Measurements from ENCODE around the gene CXXC5.
A peak's percentile ranks its signal among the peaks of the same experiment; 100 is the strongest.

CXXC5 gene

GRCh38 chr5:139634028-139634325 lies 14.2 kb upstream of the CXXC5 start:
- no peak overlapping the region for H3K4me2 ChIP-seq (ENCODE audit: insufficient read depth, low read length)
- H3K9ac ChIP-seq (ENCODE audit: low read depth, low read length): 0 out of 2 replicates have a peak overlapping the region, but pooled peaks have one; percentile 3
- ATAC-seq (ENCODE audit: insufficient read depth, low read depth) (no peak), DNase-seq (no peak)
- H3K36me3 ChIP-seq (ENCODE audit: insufficient read depth, low read length): peaks cover 12% of the 10 kb centered on the region
- H4K20me1 ChIP-seq (ENCODE audit: insufficient read depth, low read length): peaks cover 7% of the 10 kb centered on the region
- H3K27me3 ChIP-seq (ENCODE audit: insufficient read depth, low read length, poor library complexity): no peaks in the 10 kb centered on the region
- no peak overlapping the region for H2AFZ ChIP-seq (ENCODE audit: low read depth, low read length)
- H3K79me2 ChIP-seq (ENCODE audit: insufficient read depth, low read length): peaks cover 3% of the 10 kb centered on the region
- no peak for TF ChIP-seq EZH2 (IDR thresholded peaks at IDR 0.05; ENCODE audit: borderline replicate concordance, low read depth, low read length, severe bottlenecking)
- TF ChIP-seq, protein P1, sequence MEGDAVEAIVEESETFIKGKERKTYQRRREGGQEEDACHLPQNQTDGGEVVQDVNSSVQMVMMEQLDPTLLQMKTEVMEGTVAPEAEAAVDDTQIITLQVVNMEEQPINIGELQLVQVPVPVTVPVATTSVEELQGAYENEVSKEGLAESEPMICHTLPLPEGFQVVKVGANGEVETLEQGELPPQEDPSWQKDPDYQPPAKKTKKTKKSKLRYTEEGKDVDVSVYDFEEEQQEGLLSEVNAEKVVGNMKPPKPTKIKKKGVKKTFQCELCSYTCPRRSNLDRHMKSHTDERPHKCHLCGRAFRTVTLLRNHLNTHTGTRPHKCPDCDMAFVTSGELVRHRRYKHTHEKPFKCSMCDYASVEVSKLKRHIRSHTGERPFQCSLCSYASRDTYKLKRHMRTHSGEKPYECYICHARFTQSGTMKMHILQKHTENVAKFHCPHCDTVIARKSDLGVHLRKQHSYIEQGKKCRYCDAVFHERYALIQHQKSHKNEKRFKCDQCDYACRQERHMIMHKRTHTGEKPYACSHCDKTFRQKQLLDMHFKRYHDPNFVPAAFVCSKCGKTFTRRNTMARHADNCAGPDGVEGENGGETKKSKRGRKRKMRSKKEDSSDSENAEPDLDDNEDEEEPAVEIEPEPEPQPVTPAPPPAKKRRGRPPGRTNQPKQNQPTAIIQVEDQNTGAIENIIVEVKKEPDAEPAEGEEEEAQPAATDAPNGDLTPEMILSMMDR (IDR thresholded peaks at IDR 0.05; ENCODE audit: borderline replicate concordance, extremely low read depth, low read length, poor library complexity, severe bottlenecking): no peak
- H3K4me3 ChIP-seq (ENCODE audit: low read depth in 1 of 2, low read length in 2 of 2): no peak overlapping the region
- no peaks in the 10 kb centered on the region for H3K9me3 ChIP-seq (ENCODE audit: insufficient read depth, low read length, severe bottlenecking)
- peaks cover 40% of the 10 kb centered on the region for H3K4me1 ChIP-seq (ENCODE audit: insufficient read depth, low read length)
- peak overlapping the region; percentile 94 for H3K27ac ChIP-seq (ENCODE audit: low read length)

GRCh38 chr5:139634541-139634940 lies 13.6 kb upstream of the CXXC5 start:
- Histone ChIP-seq H3K4me3 (ENCODE audit: low read depth in 1 of 2, low read length in 2 of 2) (no peak overlapping the region), H2AFZ (ENCODE audit: low read depth, low read length) (no peak overlapping the region), H3K4me1 (ENCODE audit: insufficient read depth, low read length) (peaks cover 46% of the 10 kb centered on the region), H3K9ac (ENCODE audit: low read depth, low read length) (0 out of 2 replicates have a peak overlapping the region, but pooled peaks have one; percentile 3), H3K4me2 (ENCODE audit: insufficient read depth, low read length) (no peak overlapping the region), H3K27ac (ENCODE audit: low read length) (peak overlapping the region; percentile 94), H3K36me3 (ENCODE audit: insufficient read depth, low read length) (peaks cover 6% of the 10 kb centered on the region; the same call in 1 of the 2 replicates), H3K27me3 (ENCODE audit: insufficient read depth, low read length, poor library complexity) (no peaks in the 10 kb centered on the region), H3K9me3 (ENCODE audit: insufficient read depth, low read length, severe bottlenecking) (no peaks in the 10 kb centered on the region), H4K20me1 (ENCODE audit: insufficient read depth, low read length) (peaks cover 7% of the 10 kb centered on the region), H3K79me2 (ENCODE audit: insufficient read depth, low read length) (peaks cover 3% of the 10 kb centered on the region)
- ATAC-seq (ENCODE audit: insufficient read depth, low read depth): no peak
- TF ChIP-seq, protein P1 (IDR thresholded peaks at IDR 0.05; ENCODE audit: borderline replicate concordance, extremely low read depth, low read length, poor library complexity, severe bottlenecking): no peak
- TF ChIP-seq EZH2 (IDR thresholded peaks at IDR 0.05; ENCODE audit: borderline replicate concordance, low read depth, low read length, severe bottlenecking): no peak
- no peak for DNase-seq

DNA sequence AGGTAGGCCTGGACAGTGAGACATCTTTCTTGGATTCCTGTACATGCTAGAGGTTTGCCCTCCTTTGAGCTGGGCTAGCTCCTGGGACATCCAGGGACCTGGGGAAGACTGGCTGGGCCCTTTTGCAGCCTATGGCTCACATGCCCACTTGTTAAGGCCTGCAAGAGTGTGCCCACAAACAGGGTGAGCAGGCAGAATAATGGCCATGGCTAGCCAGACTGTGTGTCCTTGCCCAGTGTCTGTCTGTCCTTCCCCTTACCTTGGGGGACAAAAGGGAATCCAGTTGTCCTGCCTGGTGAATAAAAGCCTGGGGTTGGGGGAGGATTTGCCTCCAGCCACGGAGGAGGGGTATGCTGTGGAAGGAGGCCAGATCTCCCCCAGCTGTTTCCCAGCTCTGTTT lies 13.0 kb upstream of the CXXC5 start:
- ATAC-seq (ENCODE audit: insufficient read depth, low read depth): no peak
- Histone ChIP-seq H3K9me3 (ENCODE audit: insufficient read depth, low read length, severe bottlenecking) (no peaks in the 10 kb centered on the region), H4K20me1 (ENCODE audit: insufficient read depth, low read length) (peaks cover 7% of the 10 kb centered on the region), H3K4me1 (ENCODE audit: insufficient read depth, low read length) (peaks cover 47% of the 10 kb centered on the region), H3K27me3 (ENCODE audit: insufficient read depth, low read length, poor library complexity) (no peaks in the 10 kb centered on the region), H3K79me2 (ENCODE audit: insufficient read depth, low read length) (peaks cover 3% of the 10 kb centered on the region), H3K9ac (ENCODE audit: low read depth, low read length) (peak overlapping the region; percentile 52), H3K4me2 (ENCODE audit: insufficient read depth, low read length) (peak overlapping the region; percentile 44; the same call in 1 of the 2 replicates), H3K4me3 (ENCODE audit: low read depth in 1 of 2, low read length in 2 of 2) (peak overlapping the region in 1 of 2 experiments; percentile 9; a peak in 1 of 4 replicates), H2AFZ (ENCODE audit: low read depth, low read length) (no peak overlapping the region), H3K27ac (ENCODE audit: low read length) (peak overlapping the region; percentile 94), H3K36me3 (ENCODE audit: insufficient read depth, low read length) (peaks cover 6% of the 10 kb centered on the region; the same call in 1 of the 2 replicates)
- DNase-seq: no peak
- TF ChIP-seq EZH2 (IDR thresholded peaks at IDR 0.05; ENCODE audit: borderline replicate concordance, low read depth, low read length, severe bottlenecking): no peak
- TF ChIP-seq, protein P1 (IDR thresholded peaks at IDR 0.05; ENCODE audit: borderline replicate concordance, extremely low read depth, low read length, poor library complexity, severe bottlenecking): no peak

Measured in DND-41 (cell line).